Neural crest cell (in vitro differentiated cells): ENCODE data around the gene SIPA1L3. TPM values are rescaled to one million over a fixed set of nuclear protein-coding genes. Genes with fewer than 3 reads are reported as not detected.

Experiments
- DNase-seq: peaks from one replicate; pipeline ENCODE4 v3.0.0; 2021; ENCODE audit warnings: low read depth, mixed read lengths, low spot score
- H3K27ac Mint-ChIP-seq: one replicate; pipeline ENCODE4 v1.8.0; 2021; ENCODE audit warnings: mild to moderate bottlenecking, mixed read lengths; ENCODE audit not compliant: unreplicated experiment
- H3K27me3 Mint-ChIP-seq: 2 replicates; pipeline ENCODE4 v1.8.0; 2021; ENCODE audit warnings: low read depth, mild to moderate bottlenecking, mixed read lengths
- H3K36me3 Mint-ChIP-seq: 2 replicates; pipeline ENCODE4 v1.8.0; 2021; ENCODE audit warnings: low read depth, mild to moderate bottlenecking, mixed read lengths
- H3K4me1 Mint-ChIP-seq: 2 replicates; pipeline ENCODE4 v1.8.0; 2021; ENCODE audit warnings: mixed read lengths
- H3K4me3 Mint-ChIP-seq: one replicate; pipeline ENCODE4 v1.8.0; 2021; ENCODE audit warnings: mild to moderate bottlenecking, mixed read lengths
- H3K9me3 Mint-ChIP-seq: 2 replicates; pipeline ENCODE4 v1.8.0; 2021; ENCODE audit warnings: mixed read lengths
- total RNA-seq: library from RNA; stranded (reverse); gene quantifications from 2 replicates; pipeline ENCODE4 v1.2.1, GENCODE V29; 2021
- TF ChIP-seq, protein P1 (sequence below): fragments of 200-600 bp; sonication (generic); conservative IDR thresholded peaks from 2 replicates; pipeline ENCODE4 v1.5.0; 2021; ENCODE audit warnings: antibody characterized with exemption, mild to moderate bottlenecking

The SIPA1L3 gene
- total RNA-seq, 1 donor from 2014 or later: 41.2 TPM

DNA sequence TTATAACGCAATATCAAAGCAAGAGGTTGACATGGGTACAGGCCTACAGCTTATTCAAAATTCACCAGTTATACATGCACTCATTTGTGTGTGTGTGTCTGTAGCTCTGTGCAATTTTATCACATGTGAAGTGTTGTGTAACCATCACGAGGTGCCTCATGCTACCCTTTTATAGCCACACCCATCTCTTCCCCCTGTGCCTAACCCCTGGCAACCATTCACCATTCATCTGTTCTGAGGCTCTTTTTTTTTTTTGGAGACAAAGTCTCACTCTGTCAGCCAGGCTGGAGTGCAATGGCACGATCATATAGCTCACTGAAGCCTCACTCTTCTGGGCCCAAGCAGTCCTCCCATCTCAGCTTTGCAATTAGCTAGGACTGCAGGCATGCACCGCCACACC, 238.6 kb downstream of the SIPA1L3 start:
- Mint-ChIP-seq H3K27ac (no peak overlapping the region), H3K36me3 (peaks cover 2% of the 10 kb centered on the region), H3K4me1 (peaks cover 9% of the 10 kb centered on the region), H3K27me3 (no peaks in the 10 kb centered on the region), H3K4me3 (no peak overlapping the region), H3K9me3 (no peaks in the 10 kb centered on the region)
- TF ChIP-seq, protein P1, sequence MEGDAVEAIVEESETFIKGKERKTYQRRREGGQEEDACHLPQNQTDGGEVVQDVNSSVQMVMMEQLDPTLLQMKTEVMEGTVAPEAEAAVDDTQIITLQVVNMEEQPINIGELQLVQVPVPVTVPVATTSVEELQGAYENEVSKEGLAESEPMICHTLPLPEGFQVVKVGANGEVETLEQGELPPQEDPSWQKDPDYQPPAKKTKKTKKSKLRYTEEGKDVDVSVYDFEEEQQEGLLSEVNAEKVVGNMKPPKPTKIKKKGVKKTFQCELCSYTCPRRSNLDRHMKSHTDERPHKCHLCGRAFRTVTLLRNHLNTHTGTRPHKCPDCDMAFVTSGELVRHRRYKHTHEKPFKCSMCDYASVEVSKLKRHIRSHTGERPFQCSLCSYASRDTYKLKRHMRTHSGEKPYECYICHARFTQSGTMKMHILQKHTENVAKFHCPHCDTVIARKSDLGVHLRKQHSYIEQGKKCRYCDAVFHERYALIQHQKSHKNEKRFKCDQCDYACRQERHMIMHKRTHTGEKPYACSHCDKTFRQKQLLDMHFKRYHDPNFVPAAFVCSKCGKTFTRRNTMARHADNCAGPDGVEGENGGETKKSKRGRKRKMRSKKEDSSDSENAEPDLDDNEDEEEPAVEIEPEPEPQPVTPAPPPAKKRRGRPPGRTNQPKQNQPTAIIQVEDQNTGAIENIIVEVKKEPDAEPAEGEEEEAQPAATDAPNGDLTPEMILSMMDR: no peak
- DNase-seq: no peak

DNA sequence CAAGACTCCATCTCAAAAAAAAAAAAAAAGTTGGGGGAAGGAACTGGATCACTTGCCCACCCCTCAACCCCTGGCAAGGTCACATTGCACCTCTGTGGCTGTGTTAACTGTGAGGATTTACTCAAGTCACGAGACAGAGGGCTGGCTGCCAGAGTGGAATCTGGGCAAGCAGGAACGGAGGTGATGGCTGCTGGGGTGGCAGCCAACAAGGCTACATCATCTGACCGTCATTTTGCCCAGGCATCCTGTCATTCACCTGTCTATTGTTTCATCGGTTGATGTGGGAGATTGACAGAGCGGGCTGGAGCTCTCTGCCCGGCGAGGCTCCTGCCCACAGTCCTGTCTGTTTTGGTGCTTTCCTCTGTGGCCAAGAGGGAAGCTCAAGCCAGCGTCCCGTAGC, 241.3 kb downstream of the SIPA1L3 start:
- H3K9me3 Mint-ChIP-seq: no peaks in the 10 kb centered on the region
- H3K4me1 Mint-ChIP-seq: peaks cover 3% of the 10 kb centered on the region
- H3K27me3 Mint-ChIP-seq: no peaks in the 10 kb centered on the region
- TF ChIP-seq, protein P1: no peak
- DNase-seq: no peak
- no peaks in the 10 kb centered on the region for H3K36me3 Mint-ChIP-seq
- H3K4me3 Mint-ChIP-seq: no peak overlapping the region
- H3K27ac Mint-ChIP-seq: no peak overlapping the region

DNA sequence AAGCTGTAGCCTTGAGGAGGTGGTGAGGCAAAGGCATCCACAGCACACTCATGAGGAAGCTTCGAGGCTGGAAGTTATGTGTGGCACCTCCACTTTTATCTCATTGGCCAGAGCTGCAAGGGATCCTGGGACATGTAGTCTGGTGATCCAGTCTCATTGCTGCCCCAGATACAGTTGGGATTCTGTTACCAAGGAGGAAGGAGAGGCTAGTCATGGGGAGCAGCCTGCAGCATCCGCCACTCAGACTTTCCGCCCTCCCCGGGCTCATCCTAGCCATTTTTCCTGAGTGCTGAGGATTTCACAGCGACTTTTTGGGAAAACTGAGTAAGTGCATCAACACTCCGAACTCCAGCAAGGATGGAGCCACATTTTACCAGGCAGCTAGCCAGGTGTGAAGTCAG, 242.7 kb downstream of the SIPA1L3 start:
- Mint-ChIP-seq H3K4me3 (no peak overlapping the region), H3K27ac (no peak overlapping the region), H3K27me3 (no peaks in the 10 kb centered on the region), H3K4me1 (peaks cover 1% of the 10 kb centered on the region), H3K9me3 (no peaks in the 10 kb centered on the region), H3K36me3 (no peaks in the 10 kb centered on the region)
- DNase-seq: no peak
- TF ChIP-seq, protein P1: no peak

DNA sequence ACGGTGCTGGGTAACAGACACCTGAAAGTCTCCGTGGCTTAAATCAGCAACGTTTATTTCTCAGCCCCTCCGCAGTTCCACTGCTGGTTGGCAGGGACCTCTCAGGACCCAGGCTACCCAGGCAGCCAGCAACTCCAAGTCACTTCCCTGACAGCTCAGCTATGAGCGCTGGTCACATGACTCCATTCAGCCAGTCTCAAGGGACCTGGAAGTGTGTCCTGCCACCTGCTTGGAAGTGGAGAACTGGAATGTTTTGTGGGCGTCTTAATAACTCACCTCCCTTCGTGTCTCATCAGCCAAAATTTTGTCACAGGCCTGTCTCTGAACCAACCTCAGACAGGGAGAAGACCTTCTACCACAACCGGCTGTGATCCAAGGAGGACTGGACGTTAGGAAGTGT, 244.2 kb downstream of the SIPA1L3 start:
- no peak for DNase-seq
- TF ChIP-seq, protein P1: no peak
- Mint-ChIP-seq H3K9me3 (no peaks in the 10 kb centered on the region), H3K4me3 (no peak overlapping the region), H3K27ac (no peak overlapping the region), H3K4me1 (no peaks in the 10 kb centered on the region), H3K27me3 (no peaks in the 10 kb centered on the region), H3K36me3 (no peaks in the 10 kb centered on the region)

DNA sequence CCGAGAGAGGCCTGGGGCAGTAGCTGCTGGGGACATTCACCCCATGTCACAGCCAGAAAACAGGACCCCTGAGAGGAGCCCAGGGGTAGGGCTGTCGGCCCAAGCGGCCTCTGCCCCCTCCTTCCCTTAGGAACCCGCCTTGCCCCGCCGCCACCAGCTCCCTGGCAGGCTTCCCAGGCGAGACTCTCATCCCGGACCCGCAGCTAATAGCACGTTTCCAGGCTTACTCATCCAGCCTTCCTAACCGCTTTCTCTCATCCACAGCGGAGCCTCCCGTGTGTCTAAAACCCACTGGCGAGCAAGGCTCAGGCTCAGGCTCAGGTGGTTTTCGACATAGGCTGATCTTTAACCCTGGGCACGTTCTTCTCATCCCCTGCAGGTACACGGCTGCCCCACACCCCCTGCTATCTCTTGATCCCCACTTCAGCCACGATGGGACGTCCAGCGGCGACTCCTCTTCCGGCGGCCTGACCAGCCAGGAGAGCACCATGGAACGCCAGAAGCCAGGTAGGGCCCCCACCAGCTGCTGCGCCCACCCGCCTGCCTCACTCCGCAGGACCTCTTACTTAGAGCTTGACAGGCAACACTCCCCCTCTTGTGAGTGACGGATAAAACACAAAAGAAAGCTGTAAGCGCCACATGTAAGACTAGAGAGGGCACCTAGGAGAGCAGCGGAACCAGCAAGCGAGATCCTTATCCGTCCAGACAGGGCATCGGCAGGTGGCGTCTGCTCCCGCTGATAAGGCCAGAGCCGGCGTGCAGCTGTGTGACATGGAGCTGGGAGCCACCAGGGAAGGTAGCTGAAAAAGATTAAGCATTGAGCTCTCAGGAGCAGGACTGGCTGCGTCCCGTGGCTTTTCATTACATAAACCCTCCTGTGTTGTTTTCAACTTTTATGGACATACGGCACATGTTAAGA, 245.7 kb downstream of the SIPA1L3 start:
- Mint-ChIP-seq H3K27ac (peak overlapping the region; percentile 95), H3K9me3 (no peaks in the 10 kb centered on the region), H3K4me1 (no peaks in the 10 kb centered on the region), H3K27me3 (no peaks in the 10 kb centered on the region), H3K36me3 (no peaks in the 10 kb centered on the region), H3K4me3 (no peak overlapping the region)
- TF ChIP-seq, protein P1: no peak
- DNase-seq: no peak
